Panc1 (cell line): ENCODE data around the gene ZNF521. TPM values are rescaled to one million over a fixed set of nuclear protein-coding genes. Genes with fewer than 3 reads are reported as not detected.

Experiments used
- ATAC-seq: fragments of 200-7000 bp; cut with Tn5 transposase; 2 replicates; pipeline ENCODE4 v1.9.1; 2020; ENCODE audit warnings: mild to moderate bottlenecking, moderate library complexity
- BruUV-seq: library from RNA; stranded (reverse); fragments of 400-500 nt; replicated peaks from 2 replicates; lab custom pipeline; 2021; lab: Mats Ljungman, UMichigan
- CTCF ChIA-PET: fragments of 300-600 bp; sonication (Branson Sonifier 250); formaldehyde crosslinking; loops from one replicate; lab custom pipeline; 2022; ENCODE audit warnings: antibody characterized with exemption; lab: Charles Lee
- POLR2A ChIA-PET: fragments of 300-600 bp; sonication (Branson Sonifier 250); formaldehyde crosslinking; loops from one replicate; lab custom pipeline; 2022; ENCODE audit warnings: antibody characterized with exemption; lab: Charles Lee
- DNase-seq: peaks from one replicate; pipeline ENCODE4 v3.0.0-alpha.2; 2010; ENCODE audit warnings: low read depth, low spot score
- H3K27ac ChIP-seq: 2 replicates; pipeline ENCODE4 v1.5.1; 2011; ENCODE audit warnings: mild to moderate bottlenecking, low read length, inconsistent platforms
- H3K27me3 ChIP-seq: fragments of 200-500 bp; sonication (Bioruptor generic); 2 replicates; pipeline ENCODE4 v1.6.0; 2014; ENCODE audit warnings: low read length, inconsistent platforms; ENCODE audit not compliant: control insufficient read depth, insufficient read depth
- H3K36me3 ChIP-seq: fragments of 200-500 bp; sonication (Bioruptor generic); 2 replicates; pipeline ENCODE4 v1.5.1; 2014; ENCODE audit warnings: inconsistent platforms, mild to moderate bottlenecking, low read length, moderate library complexity; ENCODE audit not compliant: control insufficient read depth, insufficient read depth
- H3K4me1 ChIP-seq: 2 replicates; pipeline ENCODE4 v1.5.1; 2011; ENCODE audit warnings: inconsistent platforms, mild to moderate bottlenecking, low read length, moderate library complexity; ENCODE audit not compliant: control insufficient read depth, insufficient read depth
- H3K4me3 ChIP-seq, 2 experiments: 2 replicates each; pipeline ENCODE4 v1.5.1; 2011 to 2012; ENCODE audit warnings: low read depth in 2 of 2, low read length in 2 of 2, mild to moderate bottlenecking in 2 of 2, inconsistent platforms in 1 of 2, moderate library complexity in 1 of 2
- H3K9me3 ChIP-seq: fragments of 200-500 bp; sonication (Bioruptor generic); 2 replicates; pipeline ENCODE4 v1.5.1; 2014; ENCODE audit warnings: low read depth, mild to moderate bottlenecking, inconsistent platforms, low read length, moderate library complexity; ENCODE audit not compliant: control insufficient read depth, insufficient read depth
- POLR2AphosphoS5 ChIP-seq: IDR thresholded peaks from 2 replicates; pipeline ENCODE4 v1.6.1; 2012; ENCODE audit warnings: mild to moderate bottlenecking, low read depth, low read length, moderate library complexity
- SIN3A ChIP-seq: IDR thresholded peaks from 2 replicates; pipeline ENCODE4 v1.6.1; 2012; ENCODE audit warnings: low read depth, mild to moderate bottlenecking, low read length, moderate library complexity, borderline replicate concordance; ENCODE audit not compliant: insufficient read depth
- TCF7L2 ChIP-seq: IDR thresholded peaks from 2 replicates; pipeline ENCODE4 v1.6.1; 2011; ENCODE audit warnings: mild to moderate bottlenecking, low read depth, low read length, inconsistent platforms
- in situ Hi-C: cut with HindIII; loops from 2 replicates; pipeline ENCODE4 v1.10.0; 2016; ENCODE audit warnings: low sequenced_read_pairs, low pct_unique_long_range_greater_than_20kb
- intact Hi-C: fragments of 100-400 bp; cut with micrococcal nuclease; formaldehyde crosslinking; loops from one replicate; pipeline ENCODE4 v1.10.0; 2022; ENCODE audit not compliant: unreplicated experiment
- total RNA-seq: library from RNA; stranded (reverse); gene quantifications from one replicate; pipeline ENCODE4 v1.2.1, GENCODE V29; 2021; ENCODE audit not compliant: unreplicated experiment

The ZNF521 gene
- total RNA-seq, 1 experiment from 2014 or later = 0.15 TPM

GRCh38 chr18:25016181-25016580, 335.8 kb downstream of the ZNF521 start:
- Histone ChIP-seq H3K4me3 (no peak overlapping the region), H3K4me1 (no peaks in the 10 kb centered on the region), H3K27me3 (no peaks in the 10 kb centered on the region), H3K27ac (no peak overlapping the region), H3K36me3 (no peaks in the 10 kb centered on the region), H3K9me3 (no peaks in the 10 kb centered on the region)
- DNase-seq (no peak), ATAC-seq (no peak)
- ChIA-PET CTCF (no interaction called here), POLR2A (no interaction called here)
- intact Hi-C loops = no loop called here
- in situ Hi-C loops = no loop called here
- no TSS peak for BruUV-seq
- TF ChIP-seq POLR2AphosphoS5 (no peak), SIN3A (no peak), TCF7L2 (no peak)
